Large intestine (tissue), 3 donors: ENCODE measurements around the gene ADRM1. TPM values are rescaled to one million over a fixed set of nuclear protein-coding genes. Genes with fewer than 3 reads are reported as not detected.

ENCODE experiments used
- DNase-seq, 2 donors: peaks; one replicate each; pipeline versions ENCODE4 v3.0.0 to v3.0.0-alpha.2; 2013
- H3K27ac ChIP-seq: one replicate; pipeline ENCODE4 v1.5.1; 2013; ENCODE audit warnings: low read length
- H3K27me3 ChIP-seq: 2 replicates; pipeline ENCODE4 v1.6.1; 2013; ENCODE audit warnings: low read length; ENCODE audit not compliant: control insufficient read depth, insufficient read depth
- H3K36me3 ChIP-seq: 2 replicates; pipeline ENCODE4 v1.6.1; 2013; ENCODE audit warnings: low read length; ENCODE audit not compliant: control insufficient read depth, insufficient read depth
- H3K4me1 ChIP-seq: one replicate; pipeline ENCODE4 v1.6.1; 2013; ENCODE audit warnings: low read length; ENCODE audit not compliant: control insufficient read depth, insufficient read depth
- H3K4me3 ChIP-seq: one replicate; pipeline ENCODE4 v1.5.1; 2013; ENCODE audit warnings: low read length
- H3K9me3 ChIP-seq: one replicate; pipeline ENCODE4 v1.6.1; 2013; ENCODE audit warnings: mild to moderate bottlenecking, low read depth, low read length, moderate library complexity; ENCODE audit not compliant: control insufficient read depth
- WGBS: methylation state at CpG from one replicate; pipeline ENCODE4 v1.1.5; 2013; ENCODE audit warnings: low lambda C conversion rate; ENCODE audit not compliant: insufficient coverage; 5-methylcytosine and 5-hydroxymethylcytosine counted together
- polyA plus RNA-seq: library from polyadenylated mRNA; unstranded; fragments of 120-200 nt; gene quantifications from one replicate; pipeline ENCODE4 v1.2.1, GENCODE V29; 2013

Gene ADRM1
- polyA plus RNA-seq, 1 donor: 50.4 TPM

GRCh38 chr20:62296724-62297448, 5.9 kb upstream of the ADRM1 start:
- no peak overlapping the region for H3K27ac ChIP-seq
- H3K4me3 ChIP-seq: no peak overlapping the region
- H3K36me3 ChIP-seq: peaks cover 39% of the 10 kb centered on the region
- DNase-seq: no peak
- no peaks in the 10 kb centered on the region for H3K4me1 ChIP-seq
- no peaks in the 10 kb centered on the region for H3K9me3 ChIP-seq
- H3K27me3 ChIP-seq: no peaks in the 10 kb centered on the region
- WGBS: no CpG with 5 or more reads among the region's 30 CpGs

- Histone ChIP-seq H3K36me3 (peaks cover 32% of the 10 kb centered on the region), H3K27ac (no peak overlapping the region), H3K9me3 (no peaks in the 10 kb centered on the region), H3K27me3 (no peaks in the 10 kb centered on the region), H3K4me1 (no peaks in the 10 kb centered on the region), H3K4me3 (no peak overlapping the region)
- no peak for DNase-seq
- no CpG with 5 or more reads among the region's 29 CpGs for WGBS
Observed at GRCh38 chr20:62297449-62298227, 5.2 kb upstream of the ADRM1 start.

GRCh38 chr20:62298577-62299249, 4.1 kb upstream of the ADRM1 start:
- Histone ChIP-seq H3K27ac (no peak overlapping the region), H3K27me3 (no peaks in the 10 kb centered on the region), H3K4me1 (no peaks in the 10 kb centered on the region), H3K9me3 (no peaks in the 10 kb centered on the region), H3K36me3 (peaks cover 26% of the 10 kb centered on the region), H3K4me3 (no peak overlapping the region)
- WGBS: no CpG with 5 or more reads among the region's 33 CpGs
- DNase-seq: no peak

GRCh38 chr20:62299666-62300236, 3.0 kb upstream of the ADRM1 start:
- no peaks in the 10 kb centered on the region for H3K27me3 ChIP-seq
- no CpG with 5 or more reads among the region's 12 CpGs for WGBS
- H3K4me3 ChIP-seq: no peak overlapping the region
- DNase-seq: no peak
- peaks cover 10% of the 10 kb centered on the region for H3K4me1 ChIP-seq
- peaks cover 27% of the 10 kb centered on the region for H3K36me3 ChIP-seq
- H3K9me3 ChIP-seq: no peaks in the 10 kb centered on the region
- no peak overlapping the region for H3K27ac ChIP-seq

- Histone ChIP-seq H3K9me3 (no peaks in the 10 kb centered on the region), H3K27me3 (no peaks in the 10 kb centered on the region), H3K4me3 (no peak overlapping the region), H3K36me3 (peaks cover 28% of the 10 kb centered on the region), H3K27ac (no peak overlapping the region), H3K4me1 (peaks cover 15% of the 10 kb centered on the region)
- DNase-seq: no peak
- no CpG with 5 or more reads among the region's 11 CpGs for WGBS
Observed at GRCh38 chr20:62300319-62300718, 2.5 kb upstream of the ADRM1 start.

- no CpG with 5 or more reads among the region's 11 CpGs for WGBS
- DNase-seq: no peak
- no peaks in the 10 kb centered on the region for H3K27me3 ChIP-seq
- no peak overlapping the region for H3K4me3 ChIP-seq
- H3K9me3 ChIP-seq: no peaks in the 10 kb centered on the region
- no peak overlapping the region for H3K27ac ChIP-seq
- H3K4me1 ChIP-seq: peaks cover 17% of the 10 kb centered on the region
- peaks cover 30% of the 10 kb centered on the region for H3K36me3 ChIP-seq
Observed at GRCh38 chr20:62301111-62301668, 1.6 kb upstream of the ADRM1 start.

- peak overlapping the region; percentile 74 for H3K4me3 ChIP-seq
Observed at GRCh38 chr20:62301773-62302340, 940 bp upstream of the ADRM1 start.

GRCh38 chr20:62303062-62303339, 204 bp downstream of the ADRM1 start:
- Histone ChIP-seq H3K27me3 (no peaks in the 10 kb centered on the region), H3K36me3 (peaks cover 42% of the 10 kb centered on the region), H3K4me3 (peak overlapping the region; percentile 64), H3K9me3 (no peaks in the 10 kb centered on the region), H3K4me1 (peaks cover 17% of the 10 kb centered on the region), H3K27ac (no peak overlapping the region)
- no peak for DNase-seq
- no CpG with 5 or more reads among the region's 39 CpGs for WGBS

More at GRCh38 chr20:62301773-62302340, 940 bp upstream of the ADRM1 start:
- no peaks in the 10 kb centered on the region for H3K9me3 ChIP-seq
- peak overlapping the region; percentile 97 for H3K27ac ChIP-seq
- DNase-seq: peak; percentile 86 to 91
- no CpG with 5 or more reads among the region's 24 CpGs for WGBS
- peaks cover 17% of the 10 kb centered on the region for H3K4me1 ChIP-seq
- H3K27me3 ChIP-seq: no peaks in the 10 kb centered on the region
- peaks cover 33% of the 10 kb centered on the region for H3K36me3 ChIP-seq

- peak in 1 of 2 donors; percentile 20 for DNase-seq
- H3K27me3 ChIP-seq: no peaks in the 10 kb centered on the region
- no peaks in the 10 kb centered on the region for H3K9me3 ChIP-seq
- H3K4me1 ChIP-seq: peaks cover 17% of the 10 kb centered on the region
- 13% methylated on average over 1 of the region's 66 CpGs for WGBS
- peak overlapping the region; percentile 64 for H3K4me3 ChIP-seq
- H3K36me3 ChIP-seq: peaks cover 47% of the 10 kb centered on the region
- H3K27ac ChIP-seq: no peak overlapping the region
Observed at GRCh38 chr20:62303340-62304226, 786 bp downstream of the ADRM1 start.
